Gastrocnemius medialis (tissue), 4 donors: ENCODE measurements around the gene BCL2.

Experiments
- CTCF ChIP-seq, 5 experiments: fragments of 450-650 bp in 3 of 5; fragments of 200-600 bp in 2 of 5; sonication (generic) in 2 of 5; IDR thresholded peaks in 4 of 5; conservative IDR thresholded peaks in 1 of 5; 1 replicate in 4 of 5; 2 replicates in 1 of 5; pipeline ENCODE4 v1.5.1; 2016 to 2019; ENCODE audit warnings: antibody characterized with exemption in 5 of 5, mild to moderate bottlenecking in 3 of 5, moderate library complexity in 3 of 5
- POLR2A ChIP-seq, 2 donors: fragments of 450-650 bp; IDR thresholded peaks; one replicate each; pipeline ENCODE4 v1.6.1; 2017; ENCODE audit warnings: antibody characterized with exemption in 2 of 2, mild to moderate bottlenecking in 2 of 2, moderate library complexity in 2 of 2

GRCh38 chr18:63195326-63196159 is 124.0 kb downstream of the BCL2 start:
- no peak for TF ChIP-seq CTCF (IDR thresholded peaks at IDR 0.05 in 4 of 5, conservative IDR thresholded peaks at IDR 0.05 in 1 of 5)
- no peak for TF ChIP-seq POLR2A (IDR thresholded peaks at IDR 0.05)
